GM21528 (cell line): ENCODE data around the gene CDHR3.

Experiments
- ATAC-seq: cut with Tn5 transposase; IDR thresholded peaks from one replicate; pipeline ENCODE4 v1.9.1; 2021; ENCODE audit warnings: mild to moderate bottlenecking, moderate library complexity; ENCODE audit not compliant: unreplicated experiment, low FRiP score

Gene CDHR3

GRCh38 chr7:106047818-106048705, 85.0 kb downstream of the CDHR3 start:
- no peak for ATAC-seq

- ATAC-seq = no peak
These were observed 85.6 kb downstream of the CDHR3 start for GRCh38 chr7:106048706-106049020.

GRCh38 chr7:106049139-106049752, 86.2 kb downstream of the CDHR3 start:
- ATAC-seq = no peak

GRCh38 chr7:106050002-106050745, 87.1 kb downstream of the CDHR3 start:
- no peak for ATAC-seq

GRCh38 chr7:106050746-106051117, 87.7 kb downstream of the CDHR3 start:
- no peak for ATAC-seq

GRCh38 chr7:106052681-106053080, 89.6 kb downstream of the CDHR3 start:
- no peak for ATAC-seq

- ATAC-seq = no peak
These were observed 90.0 kb downstream of the CDHR3 start for GRCh38 chr7:106053109-106053508.

- no peak for ATAC-seq
These were observed 91.3 kb downstream of the CDHR3 start for GRCh38 chr7:106054156-106054910.

GRCh38 chr7:106054971-106055532, 92.0 kb downstream of the CDHR3 start:
- no peak for ATAC-seq

GRCh38 chr7:106056513-106057203, 93.6 kb downstream of the CDHR3 start:
- peak; percentile 41 for ATAC-seq

- ATAC-seq = no peak
These were observed 94.3 kb downstream of the CDHR3 start for GRCh38 chr7:106057204-106057961.

- ATAC-seq = peak; percentile 63
These were observed 95.2 kb downstream of the CDHR3 start for GRCh38 chr7:106057962-106058927.

- ATAC-seq = no peak
These were observed 95.9 kb downstream of the CDHR3 start for GRCh38 chr7:106058928-106059324.

GRCh38 chr7:106059556-106059955, 96.5 kb downstream of the CDHR3 start:
- ATAC-seq = no peak

GRCh38 chr7:106060394-106060920, 97.4 kb downstream of the CDHR3 start:
- ATAC-seq = no peak

- no peak for ATAC-seq
These were observed 98.4 kb downstream of the CDHR3 start for GRCh38 chr7:106061301-106061979.

GRCh38 chr7:106062006-106062405, 98.9 kb downstream of the CDHR3 start:
- ATAC-seq = no peak
